ENCODE measurements around the gene ZCCHC7. TPM values are rescaled to one million over a fixed set of nuclear protein-coding genes. Genes with fewer than 3 reads are reported as not detected.

Gene ZCCHC7
- total and polyA plus RNA-seq, 4 donors, result 3.3 to 9.7 (median 7.6) TPM

DNA sequence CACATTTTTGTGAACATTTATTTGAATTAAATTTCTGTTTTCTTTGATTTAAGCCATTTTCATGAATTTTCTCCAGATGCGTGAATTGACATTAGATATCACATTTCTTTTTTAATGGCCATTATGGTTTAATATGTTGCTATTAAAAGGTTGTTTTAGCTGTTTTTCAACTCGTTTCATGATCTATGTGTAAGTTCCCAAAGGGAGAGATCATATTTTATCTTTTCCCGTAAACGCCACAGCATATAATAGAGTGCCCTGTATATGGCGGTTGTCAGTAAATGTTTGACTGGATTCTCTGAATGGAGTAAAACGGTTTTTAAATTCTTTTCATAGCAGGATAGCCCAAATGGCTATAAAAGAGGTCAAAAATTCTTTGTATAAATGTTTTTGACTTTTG is 35.8 kb downstream of the ZCCHC7 start:
- H3K9me3 ChIP-seq (ENCODE audit: control insufficient read depth in 4 of 4, low read length in 3 of 4), result no peaks in the 10 kb centered on the region
- H3K36me3 ChIP-seq (ENCODE audit: control insufficient read depth in 4 of 4, insufficient read depth in 3 of 4, low read depth in 1 of 4, low read length in 3 of 4), result peaks cover 0 to 2% (median 0%) of the 10 kb centered on the region in 4 donors
- TF ChIP-seq, protein P1, sequence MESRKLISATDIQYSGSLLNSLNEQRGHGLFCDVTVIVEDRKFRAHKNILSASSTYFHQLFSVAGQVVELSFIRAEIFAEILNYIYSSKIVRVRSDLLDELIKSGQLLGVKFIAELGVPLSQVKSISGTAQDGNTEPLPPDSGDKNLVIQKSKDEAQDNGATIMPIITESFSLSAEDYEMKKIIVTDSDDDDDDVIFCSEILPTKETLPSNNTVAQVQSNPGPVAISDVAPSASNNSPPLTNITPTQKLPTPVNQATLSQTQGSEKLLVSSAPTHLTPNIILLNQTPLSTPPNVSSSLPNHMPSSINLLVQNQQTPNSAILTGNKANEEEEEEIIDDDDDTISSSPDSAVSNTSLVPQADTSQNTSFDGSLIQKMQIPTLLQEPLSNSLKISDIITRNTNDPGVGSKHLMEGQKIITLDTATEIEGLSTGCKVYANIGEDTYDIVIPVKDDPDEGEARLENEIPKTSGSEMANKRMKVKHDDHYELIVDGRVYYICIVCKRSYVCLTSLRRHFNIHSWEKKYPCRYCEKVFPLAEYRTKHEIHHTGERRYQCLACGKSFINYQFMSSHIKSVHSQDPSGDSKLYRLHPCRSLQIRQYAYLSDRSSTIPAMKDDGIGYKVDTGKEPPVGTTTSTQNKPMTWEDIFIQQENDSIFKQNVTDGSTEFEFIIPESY (IDR thresholded peaks at IDR 0.05), result no peak
- TF ChIP-seq, protein P2, sequence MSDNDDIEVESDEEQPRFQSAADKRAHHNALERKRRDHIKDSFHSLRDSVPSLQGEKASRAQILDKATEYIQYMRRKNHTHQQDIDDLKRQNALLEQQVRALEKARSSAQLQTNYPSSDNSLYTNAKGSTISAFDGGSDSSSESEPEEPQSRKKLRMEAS (IDR thresholded peaks at IDR 0.05), result no peak
- no peak for TF ChIP-seq EGR1 (IDR thresholded peaks at IDR 0.05; ENCODE audit: low read depth in 2 of 2)
- TF ChIP-seq, protein P3, sequence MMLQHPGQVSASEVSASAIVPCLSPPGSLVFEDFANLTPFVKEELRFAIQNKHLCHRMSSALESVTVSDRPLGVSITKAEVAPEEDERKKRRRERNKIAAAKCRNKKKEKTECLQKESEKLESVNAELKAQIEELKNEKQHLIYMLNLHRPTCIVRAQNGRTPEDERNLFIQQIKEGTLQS (IDR thresholded peaks at IDR 0.05), result no peak
- TF ChIP-seq YY1 (IDR thresholded peaks at IDR 0.05), result no peak
- no peak for DNase-seq (ENCODE audit: low spot score)
- H3K27ac ChIP-seq (ENCODE audit: low read depth in 1 of 2, low read length in 2 of 2), result no peak overlapping the region
- no peak overlapping the region for H3K9ac ChIP-seq (ENCODE audit: low read depth in 1 of 2, low read length in 2 of 2)
- H3K4me1 ChIP-seq (ENCODE audit: control insufficient read depth in 4 of 4, insufficient read depth in 4 of 4, low read length in 3 of 4), result peaks cover 0 to 1% (median 0%) of the 10 kb centered on the region in 4 donors
- WGBS, result 95% methylated on average over 6 of the region's 6 CpGs
- H3K4me3 ChIP-seq (ENCODE audit: low read depth in 1 of 3, low read length in 3 of 3), result no peak overlapping the region
- no peaks in the 10 kb centered on the region for H3K27me3 ChIP-seq (ENCODE audit: control insufficient read depth in 4 of 4, insufficient read depth in 4 of 4, low read length in 3 of 4)

DNA sequence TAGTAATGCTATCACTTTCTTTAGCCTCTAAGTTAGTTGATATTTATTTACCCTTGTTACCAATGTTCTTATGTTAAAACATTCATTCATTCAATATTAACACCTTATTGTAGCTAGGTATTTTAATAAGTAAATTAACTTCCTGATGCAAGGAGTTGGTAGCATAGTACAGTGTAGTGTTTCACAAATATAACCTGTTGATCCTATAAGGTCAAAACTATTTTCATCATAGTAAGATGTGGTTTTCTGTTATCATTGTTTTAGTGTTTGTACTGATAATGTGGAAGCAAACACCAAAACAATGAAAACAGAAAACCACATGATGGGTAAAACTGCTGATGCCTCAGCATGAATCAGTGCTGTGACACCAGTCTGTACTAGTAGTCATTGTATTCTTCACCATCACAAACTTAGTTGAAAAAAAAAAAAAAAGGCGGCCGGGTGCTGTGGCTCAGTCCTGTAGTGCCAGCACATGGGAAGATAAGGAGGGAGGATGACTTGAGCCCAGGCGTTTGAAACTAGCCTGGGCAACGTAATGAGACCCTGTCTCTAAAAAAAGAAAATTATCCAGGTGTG is 36.5 kb downstream of the ZCCHC7 start:
- H3K4me3 ChIP-seq (ENCODE audit: low read depth in 1 of 3, low read length in 3 of 3), result no peak overlapping the region
- TF ChIP-seq, protein P1 (IDR thresholded peaks at IDR 0.05), result no peak
- TF ChIP-seq NR2F2 (IDR thresholded peaks at IDR 0.05) (no peak), RAD21 (IDR thresholded peaks at IDR 0.05) (no peak), HNF4A (conservative IDR thresholded peaks at IDR 0.05) (no peak), EGR1 (IDR thresholded peaks at IDR 0.05; ENCODE audit: low read depth in 2 of 2) (no peak), HNF4G (IDR thresholded peaks at IDR 0.05) (no peak), FOXA2 (IDR thresholded peaks at IDR 0.05) (no peak), FOXA1 (IDR thresholded peaks at IDR 0.05) (no peak), TAF1 (conservative IDR thresholded peaks at IDR 0.05) (no peak), RXRA (IDR thresholded peaks at IDR 0.05) (no peak)
- TF ChIP-seq, protein P3 (IDR thresholded peaks at IDR 0.05), result no peak
- TF ChIP-seq, protein P4, sequence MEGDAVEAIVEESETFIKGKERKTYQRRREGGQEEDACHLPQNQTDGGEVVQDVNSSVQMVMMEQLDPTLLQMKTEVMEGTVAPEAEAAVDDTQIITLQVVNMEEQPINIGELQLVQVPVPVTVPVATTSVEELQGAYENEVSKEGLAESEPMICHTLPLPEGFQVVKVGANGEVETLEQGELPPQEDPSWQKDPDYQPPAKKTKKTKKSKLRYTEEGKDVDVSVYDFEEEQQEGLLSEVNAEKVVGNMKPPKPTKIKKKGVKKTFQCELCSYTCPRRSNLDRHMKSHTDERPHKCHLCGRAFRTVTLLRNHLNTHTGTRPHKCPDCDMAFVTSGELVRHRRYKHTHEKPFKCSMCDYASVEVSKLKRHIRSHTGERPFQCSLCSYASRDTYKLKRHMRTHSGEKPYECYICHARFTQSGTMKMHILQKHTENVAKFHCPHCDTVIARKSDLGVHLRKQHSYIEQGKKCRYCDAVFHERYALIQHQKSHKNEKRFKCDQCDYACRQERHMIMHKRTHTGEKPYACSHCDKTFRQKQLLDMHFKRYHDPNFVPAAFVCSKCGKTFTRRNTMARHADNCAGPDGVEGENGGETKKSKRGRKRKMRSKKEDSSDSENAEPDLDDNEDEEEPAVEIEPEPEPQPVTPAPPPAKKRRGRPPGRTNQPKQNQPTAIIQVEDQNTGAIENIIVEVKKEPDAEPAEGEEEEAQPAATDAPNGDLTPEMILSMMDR (IDR thresholded peaks at IDR 0.05; ENCODE audit: low read depth, low read length, missing input control), result no peak
- TF ChIP-seq, protein P2 (IDR thresholded peaks at IDR 0.05), result no peak
- 98% methylated on average over 4 of the region's 4 CpGs for WGBS

More for the DNA sequence above, 36.5 kb downstream of the ZCCHC7 start:
- H3K9me3 ChIP-seq (ENCODE audit: control insufficient read depth in 4 of 4, low read length in 3 of 4), result no peaks in the 10 kb centered on the region
- peaks cover 0 to 2% (median 0%) of the 10 kb centered on the region in 4 donors for H3K36me3 ChIP-seq (ENCODE audit: control insufficient read depth in 4 of 4, insufficient read depth in 3 of 4, low read depth in 1 of 4, low read length in 3 of 4)
- H3K9ac ChIP-seq (ENCODE audit: low read depth in 1 of 2, low read length in 2 of 2), result no peak overlapping the region
- DNase-seq (ENCODE audit: low spot score), result no peak
- no peak overlapping the region for H3K27ac ChIP-seq (ENCODE audit: low read depth in 1 of 2, low read length in 2 of 2)
- H3K4me1 ChIP-seq (ENCODE audit: control insufficient read depth in 4 of 4, insufficient read depth in 4 of 4, low read length in 3 of 4), result peaks cover 0 to 1% (median 0%) of the 10 kb centered on the region in 4 donors
- H3K27me3 ChIP-seq (ENCODE audit: control insufficient read depth in 4 of 4, insufficient read depth in 4 of 4, low read length in 3 of 4), result no peaks in the 10 kb centered on the region
